ENCODE data around the gene PHEX. TPM values are rescaled to one million over a fixed set of nuclear protein-coding genes. Genes with fewer than 3 reads are reported as not detected.

Gene PHEX
- total and polyA plus RNA-seq, 7 donors = 0.01 to 0.11 (median 0.04) TPM; not detected in 3

DNA sequence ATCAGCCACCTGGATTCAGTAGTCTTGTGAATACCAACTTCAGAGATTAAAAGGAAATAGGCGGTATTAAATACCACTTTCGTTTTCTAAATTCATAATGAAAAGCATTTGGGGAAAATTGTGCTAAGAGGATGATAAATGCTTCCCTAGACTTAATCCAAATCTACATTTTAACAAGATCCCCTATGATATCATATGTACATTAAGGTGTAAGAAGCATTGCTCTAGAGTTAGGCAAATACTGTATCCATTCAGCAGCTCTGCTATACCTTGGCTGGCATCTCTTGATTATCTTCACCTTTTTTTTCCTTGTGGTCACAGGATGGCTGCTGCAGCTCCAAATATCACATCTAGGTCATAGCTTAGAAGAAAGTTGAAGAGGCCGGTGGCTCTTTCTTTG, 40.6 kb upstream of the PHEX start:
- Histone ChIP-seq H3K27ac (no peak overlapping the region), H3K4me1 (no peaks in the 10 kb centered on the region), H3K36me3 (ENCODE audit: insufficient read depth in 1 of 2, low read depth in 1 of 2) (peaks cover 0 to 33% of the 10 kb centered on the region in 2 donors), H3K9me3 (no peaks in the 10 kb centered on the region), H3K4me3 (no peak overlapping the region), H3K27me3 (ENCODE audit: insufficient read depth in 3 of 3, low read length in 2 of 3) (no peaks in the 10 kb centered on the region)
- DNase-seq (no peak), ATAC-seq (no peak)
- TF ChIP-seq CTCF (IDR thresholded peaks at IDR 0.05) = no peak
- 86 to 98% (median 97%) methylated on average over 3 of the region's 3 CpGs for WGBS, 3 donors
- intact Hi-C loops (cut with DNase I) = no loop called here

DNA sequence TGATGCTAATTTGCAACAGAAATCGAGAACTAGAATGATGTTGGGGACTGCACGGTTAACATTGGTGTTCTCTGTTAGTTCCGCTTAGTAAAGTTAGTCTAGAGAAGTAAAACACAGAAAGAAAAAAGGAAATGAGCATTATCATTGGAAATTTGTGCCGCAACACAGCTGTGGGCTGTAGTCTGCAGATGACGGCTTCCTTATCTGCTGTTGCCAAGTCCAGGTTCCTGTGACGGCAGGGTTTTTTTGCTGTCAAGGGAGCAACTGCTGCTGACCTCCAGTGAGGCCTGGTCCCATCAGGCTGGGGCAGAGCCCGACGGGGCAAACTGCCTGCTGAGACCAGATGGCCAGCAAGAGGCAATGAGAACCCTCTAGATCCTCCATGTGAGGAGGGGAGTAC, 38.9 kb upstream of the PHEX start:
- TF ChIP-seq CTCF (IDR thresholded peaks at IDR 0.05) = no peak
- Histone ChIP-seq H3K9me3 (no peaks in the 10 kb centered on the region), H3K4me1 (no peaks in the 10 kb centered on the region), H3K4me3 (no peak overlapping the region), H3K27ac (no peak overlapping the region), H3K27me3 (ENCODE audit: insufficient read depth in 3 of 3, low read length in 2 of 3) (no peaks in the 10 kb centered on the region), H3K36me3 (ENCODE audit: insufficient read depth in 1 of 2, low read depth in 1 of 2) (peaks cover 0 to 26% of the 10 kb centered on the region in 2 donors)
- intact Hi-C loops (cut with DNase I) = no loop called here
- DNase-seq = peak in 1 of 2 donors; percentile 58
- 54 to 76% (median 66%) methylated on average over 8 of the region's 8 CpGs for WGBS, 3 donors
- no peak for ATAC-seq

DNA sequence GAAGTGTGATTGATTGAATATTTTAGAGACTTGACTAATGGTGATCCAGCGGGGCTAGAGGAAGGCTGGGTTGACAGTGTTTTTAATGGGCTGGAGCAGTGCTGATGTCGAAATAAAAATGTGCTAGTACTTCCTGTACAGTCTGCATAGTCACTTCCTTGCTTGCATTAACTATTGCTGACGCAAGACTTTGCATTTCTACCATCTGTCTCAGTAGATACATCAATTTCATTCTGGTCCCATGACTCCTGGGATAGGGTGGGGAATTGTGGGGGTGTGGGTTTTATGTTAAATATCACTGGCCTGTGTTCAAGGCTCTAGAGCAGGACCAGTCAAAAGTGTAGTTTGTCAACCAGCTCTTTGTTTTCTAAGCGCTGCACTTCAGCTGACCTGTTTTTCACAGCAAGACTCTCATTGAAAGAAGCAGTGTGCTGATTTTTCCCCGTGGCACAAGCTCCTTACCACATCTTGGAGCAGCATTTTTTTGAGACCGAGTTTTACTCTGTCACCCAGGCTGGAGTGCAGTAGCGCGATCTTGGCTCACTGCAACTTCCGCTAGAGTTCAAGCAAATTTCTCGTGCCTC, 35.2 kb upstream of the PHEX start:
- Histone ChIP-seq H3K27ac (no peak overlapping the region), H3K4me3 (no peak overlapping the region), H3K9me3 (peaks cover 3% of the 10 kb centered on the region), H3K36me3 (ENCODE audit: insufficient read depth in 1 of 2, low read depth in 1 of 2) (peaks cover 0 to 10% of the 10 kb centered on the region in 2 donors), H3K27me3 (ENCODE audit: insufficient read depth in 3 of 3, low read length in 2 of 3) (no peaks in the 10 kb centered on the region), H3K4me1 (no peaks in the 10 kb centered on the region)
- intact Hi-C loops (cut with DNase I) = no loop called here
- peak in 2 of 4 donors; percentile 54 to 58 for ATAC-seq
- TF ChIP-seq CTCF (IDR thresholded peaks at IDR 0.05) = no peak
- DNase-seq = no peak
- 78 to 90% (median 89%) methylated on average over 10 of the region's 10 CpGs for WGBS, 3 donors

DNA sequence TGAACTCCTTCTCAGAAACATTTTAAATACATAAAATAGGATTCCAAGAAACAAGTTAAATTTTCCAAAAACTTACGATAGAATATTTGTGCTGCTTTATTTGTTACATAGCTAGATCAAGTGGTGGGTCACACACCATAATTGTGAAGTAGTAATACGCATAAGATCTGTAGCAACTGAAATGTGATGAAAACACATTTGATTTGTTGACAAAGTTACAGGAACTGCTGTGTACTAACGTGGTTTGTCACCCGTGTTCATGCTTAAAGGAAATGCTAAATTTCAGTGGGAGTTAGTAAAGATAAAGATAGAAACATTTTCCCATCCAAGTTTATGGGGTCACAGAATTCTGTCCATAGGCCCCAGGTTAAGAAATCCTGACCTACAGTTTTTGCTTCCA, 34.1 kb upstream of the PHEX start:
- no peak overlapping the region for H3K4me3 ChIP-seq
- no peaks in the 10 kb centered on the region for H3K27me3 ChIP-seq (ENCODE audit: insufficient read depth in 3 of 3, low read length in 2 of 3)
- WGBS, 3 donors = 66 to 78% (median 73%) methylated on average over 4 of the region's 4 CpGs
- no peak for DNase-seq
- H3K36me3 ChIP-seq (ENCODE audit: insufficient read depth in 1 of 2, low read depth in 1 of 2) = peaks cover 0 to 6% of the 10 kb centered on the region in 2 donors
- TF ChIP-seq CTCF (IDR thresholded peaks at IDR 0.05) = no peak
- H3K9me3 ChIP-seq = peaks cover 3% of the 10 kb centered on the region
- ATAC-seq = no peak
- intact Hi-C loops (cut with DNase I) = no loop called here
- no peak overlapping the region for H3K27ac ChIP-seq
- no peaks in the 10 kb centered on the region for H3K4me1 ChIP-seq

DNA sequence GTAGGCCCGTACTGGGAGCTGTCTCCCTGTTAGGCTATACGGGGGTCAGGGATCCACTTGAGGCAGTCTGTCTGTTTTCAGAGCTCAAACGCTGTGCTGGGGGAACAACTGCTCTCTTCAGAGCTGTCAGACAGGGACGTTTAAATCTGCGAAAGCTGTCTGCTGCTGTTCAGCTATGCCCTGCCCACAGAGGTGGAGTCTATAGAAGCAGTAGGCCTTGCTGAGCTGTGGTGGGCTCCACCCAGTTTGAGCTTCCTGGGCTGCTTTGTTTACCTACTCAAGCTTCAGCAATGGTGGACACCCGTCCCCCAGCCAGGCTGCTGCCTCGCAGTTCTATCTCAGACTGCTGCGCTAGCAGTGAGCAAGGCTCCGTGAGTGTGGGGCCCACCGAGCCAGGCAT, 27.3 kb upstream of the PHEX start:
- no peaks in the 10 kb centered on the region for H3K36me3 ChIP-seq (ENCODE audit: insufficient read depth in 1 of 2, low read depth in 1 of 2)
- no peak for TF ChIP-seq CTCF (IDR thresholded peaks at IDR 0.05)
- H3K9me3 ChIP-seq = peaks cover 10% of the 10 kb centered on the region
- H3K4me1 ChIP-seq = no peaks in the 10 kb centered on the region
- H3K27ac ChIP-seq = no peak overlapping the region
- H3K27me3 ChIP-seq (ENCODE audit: insufficient read depth in 3 of 3, low read length in 2 of 3) = peaks cover 0 to 8% (median 0%) of the 10 kb centered on the region in 3 donors
- DNase-seq (no peak), ATAC-seq (no peak)
- intact Hi-C loops (cut with DNase I) = no loop called here
- H3K4me3 ChIP-seq = no peak overlapping the region
- 82 to 96% (median 91%) methylated on average over 10 of the region's 10 CpGs for WGBS, 3 donors
